Measurements from ENCODE around the gene FUNDC2.

Gene FUNDC2

DNA sequence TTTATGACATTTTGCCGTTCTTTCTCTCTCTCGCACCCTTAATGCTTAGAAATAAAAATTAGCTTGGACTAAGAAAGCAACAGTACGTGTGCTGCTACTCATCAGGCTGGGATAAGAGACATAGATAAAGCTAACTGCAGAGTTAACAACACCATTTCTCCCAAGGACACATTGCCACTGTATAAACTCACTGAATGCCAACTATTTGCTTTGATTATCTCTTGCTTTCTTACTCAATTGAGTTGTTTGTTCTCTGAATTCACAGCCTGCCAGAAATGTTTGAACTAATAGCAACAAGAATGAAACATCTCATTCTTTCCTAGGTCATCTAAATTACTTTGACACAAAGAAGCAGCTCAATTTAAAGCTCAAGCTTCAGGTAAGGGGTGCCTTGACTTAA is 38.7 kb upstream of the FUNDC2 start (continued):
- no peak for TF ChIP-seq ZNF600 (tag by site-specific recombination; IDR thresholded peaks at IDR 0.05)
- TF ChIP-seq HOXC10 (CRISPR knock-in tag; IDR thresholded peaks at IDR 0.05) = no peak
- TF ChIP-seq, protein P1, sequence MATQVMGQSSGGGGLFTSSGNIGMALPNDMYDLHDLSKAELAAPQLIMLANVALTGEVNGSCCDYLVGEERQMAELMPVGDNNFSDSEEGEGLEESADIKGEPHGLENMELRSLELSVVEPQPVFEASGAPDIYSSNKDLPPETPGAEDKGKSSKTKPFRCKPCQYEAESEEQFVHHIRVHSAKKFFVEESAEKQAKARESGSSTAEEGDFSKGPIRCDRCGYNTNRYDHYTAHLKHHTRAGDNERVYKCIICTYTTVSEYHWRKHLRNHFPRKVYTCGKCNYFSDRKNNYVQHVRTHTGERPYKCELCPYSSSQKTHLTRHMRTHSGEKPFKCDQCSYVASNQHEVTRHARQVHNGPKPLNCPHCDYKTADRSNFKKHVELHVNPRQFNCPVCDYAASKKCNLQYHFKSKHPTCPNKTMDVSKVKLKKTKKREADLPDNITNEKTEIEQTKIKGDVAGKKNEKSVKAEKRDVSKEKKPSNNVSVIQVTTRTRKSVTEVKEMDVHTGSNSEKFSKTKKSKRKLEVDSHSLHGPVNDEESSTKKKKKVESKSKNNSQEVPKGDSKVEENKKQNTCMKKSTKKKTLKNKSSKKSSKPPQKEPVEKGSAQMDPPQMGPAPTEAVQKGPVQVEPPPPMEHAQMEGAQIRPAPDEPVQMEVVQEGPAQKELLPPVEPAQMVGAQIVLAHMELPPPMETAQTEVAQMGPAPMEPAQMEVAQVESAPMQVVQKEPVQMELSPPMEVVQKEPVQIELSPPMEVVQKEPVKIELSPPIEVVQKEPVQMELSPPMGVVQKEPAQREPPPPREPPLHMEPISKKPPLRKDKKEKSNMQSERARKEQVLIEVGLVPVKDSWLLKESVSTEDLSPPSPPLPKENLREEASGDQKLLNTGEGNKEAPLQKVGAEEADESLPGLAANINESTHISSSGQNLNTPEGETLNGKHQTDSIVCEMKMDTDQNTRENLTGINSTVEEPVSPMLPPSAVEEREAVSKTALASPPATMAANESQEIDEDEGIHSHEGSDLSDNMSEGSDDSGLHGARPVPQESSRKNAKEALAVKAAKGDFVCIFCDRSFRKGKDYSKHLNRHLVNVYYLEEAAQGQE (tag by site-specific recombination; IDR thresholded peaks at IDR 0.05) = no peak

DNA sequence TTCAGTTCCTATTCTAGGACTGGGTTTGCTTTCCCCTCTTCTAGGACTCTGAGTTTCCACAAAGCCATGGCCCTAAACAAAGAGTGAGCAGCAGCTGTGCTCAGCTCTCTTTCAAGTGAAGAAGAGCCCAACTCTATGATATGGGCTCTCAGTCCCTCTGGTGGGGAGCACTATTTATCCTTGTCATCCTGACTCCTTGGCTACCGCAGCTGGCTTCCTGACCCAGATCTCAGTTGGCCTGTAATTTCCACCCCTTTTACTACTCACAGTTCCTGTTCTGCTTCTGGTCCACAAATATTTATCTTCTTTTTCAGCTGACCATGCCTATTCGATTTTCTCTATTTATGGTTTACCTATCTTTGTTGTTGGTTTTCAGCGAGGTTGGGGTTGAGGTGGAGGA is 37.9 kb upstream of the FUNDC2 start:
- POLR2A ChIA-PET = interaction anchor here (0.9 kb wide), 1 partner anchor 38 kb away, joined by 3 read pairs; the partner anchor contains the start of gene FUNDC2
- H3K36me3 ChIP-seq (ENCODE audit: control insufficient read depth in 2 of 2, insufficient read depth in 1 of 2, low read length in 2 of 2) = no peaks in the 10 kb centered on the region
- CTCF ChIA-PET = interaction anchor here (1.1 to 8.9 kb wide), 3 partner anchors 60 to 160 kb away, joined by 5 to 67 read pairs (median 5); no protein-coding TSS in a partner anchor
- H3K4me3 ChIP-seq (ENCODE audit: low read depth, low read length) = no peak overlapping the region
- H3K4me1 ChIP-seq (ENCODE audit: control insufficient read depth, insufficient read depth, low read length) = no peaks in the 10 kb centered on the region
- H3K27ac ChIP-seq (ENCODE audit: extremely low read depth, low read depth, low read length) = no peak overlapping the region
- H3K9me3 ChIP-seq (ENCODE audit: control insufficient read depth, insufficient read depth, low read depth, low read length) = no peaks in the 10 kb centered on the region
- TF ChIP-seq GLI4 (tag by site-specific recombination; IDR thresholded peaks at IDR 0.05) = no peak
- TF ChIP-seq HOXC10 (CRISPR knock-in tag; IDR thresholded peaks at IDR 0.05) = no peak
- no peak for TF ChIP-seq ZBTB17 (tag by site-specific recombination; IDR thresholded peaks at IDR 0.05)
- TF ChIP-seq ZNF621 (tag by site-specific recombination; IDR thresholded peaks at IDR 0.05) = no peak
- TF ChIP-seq SCRT1 (tag by site-specific recombination; IDR thresholded peaks at IDR 0.05; ENCODE audit: borderline replicate concordance) = no peak
- no peak for TF ChIP-seq ZNF266 (tag by site-specific recombination; IDR thresholded peaks at IDR 0.05; ENCODE audit: low read depth)
- TF ChIP-seq ZNF174 (tag by site-specific recombination; IDR thresholded peaks at IDR 0.05) = no peak

GRCh38 chrX:154990496-154990895 is 36.1 kb upstream of the FUNDC2 start:
- ChIA-PET POLR2A (no interaction called here), CTCF (no interaction called here)
- Histone ChIP-seq H3K27ac (ENCODE audit: extremely low read depth, low read depth, low read length) (no peak overlapping the region), H3K9me3 (ENCODE audit: control insufficient read depth, insufficient read depth, low read depth, low read length) (no peaks in the 10 kb centered on the region), H3K4me3 (ENCODE audit: low read depth, low read length) (no peak overlapping the region), H3K4me1 (ENCODE audit: control insufficient read depth, insufficient read depth, low read length) (no peaks in the 10 kb centered on the region), H3K36me3 (ENCODE audit: control insufficient read depth in 2 of 2, insufficient read depth in 1 of 2, low read length in 2 of 2) (no peaks in the 10 kb centered on the region)
- TF ChIP-seq HOXD13 (CRISPR knock-in tag; IDR thresholded peaks at IDR 0.05; ENCODE audit: borderline replicate concordance) (no peak), SP3 (tag by site-specific recombination; IDR thresholded peaks at IDR 0.05) (no peak), KLF7 (tag by site-specific recombination; IDR thresholded peaks at IDR 0.05; ENCODE audit: borderline replicate concordance) (no peak), ZNF600 (tag by site-specific recombination; IDR thresholded peaks at IDR 0.05) (no peak), ZBTB17 (tag by site-specific recombination; IDR thresholded peaks at IDR 0.05) (no peak), ZNF121 (tag by site-specific recombination; IDR thresholded peaks at IDR 0.05) (no peak), ZNF416 (tag by site-specific recombination; IDR thresholded peaks at IDR 0.05) (no peak), SCRT2 (tag by site-specific recombination; IDR thresholded peaks at IDR 0.05) (no peak), ZNF155 (tag by site-specific recombination; IDR thresholded peaks at IDR 0.05) (no peak), ZNF146 (tag by site-specific recombination; IDR thresholded peaks at IDR 0.05) (no peak)
- TF ChIP-seq, protein P2, sequence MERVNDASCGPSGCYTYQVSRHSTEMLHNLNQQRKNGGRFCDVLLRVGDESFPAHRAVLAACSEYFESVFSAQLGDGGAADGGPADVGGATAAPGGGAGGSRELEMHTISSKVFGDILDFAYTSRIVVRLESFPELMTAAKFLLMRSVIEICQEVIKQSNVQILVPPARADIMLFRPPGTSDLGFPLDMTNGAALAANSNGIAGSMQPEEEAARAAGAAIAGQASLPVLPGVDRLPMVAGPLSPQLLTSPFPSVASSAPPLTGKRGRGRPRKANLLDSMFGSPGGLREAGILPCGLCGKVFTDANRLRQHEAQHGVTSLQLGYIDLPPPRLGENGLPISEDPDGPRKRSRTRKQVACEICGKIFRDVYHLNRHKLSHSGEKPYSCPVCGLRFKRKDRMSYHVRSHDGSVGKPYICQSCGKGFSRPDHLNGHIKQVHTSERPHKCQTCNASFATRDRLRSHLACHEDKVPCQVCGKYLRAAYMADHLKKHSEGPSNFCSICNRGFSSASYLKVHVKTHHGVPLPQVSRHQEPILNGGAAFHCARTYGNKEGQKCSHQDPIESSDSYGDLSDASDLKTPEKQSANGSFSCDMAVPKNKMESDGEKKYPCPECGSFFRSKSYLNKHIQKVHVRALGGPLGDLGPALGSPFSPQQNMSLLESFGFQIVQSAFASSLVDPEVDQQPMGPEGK (tag by site-specific recombination; IDR thresholded peaks at IDR 0.05) = no peak
- TF ChIP-seq, protein P3, sequence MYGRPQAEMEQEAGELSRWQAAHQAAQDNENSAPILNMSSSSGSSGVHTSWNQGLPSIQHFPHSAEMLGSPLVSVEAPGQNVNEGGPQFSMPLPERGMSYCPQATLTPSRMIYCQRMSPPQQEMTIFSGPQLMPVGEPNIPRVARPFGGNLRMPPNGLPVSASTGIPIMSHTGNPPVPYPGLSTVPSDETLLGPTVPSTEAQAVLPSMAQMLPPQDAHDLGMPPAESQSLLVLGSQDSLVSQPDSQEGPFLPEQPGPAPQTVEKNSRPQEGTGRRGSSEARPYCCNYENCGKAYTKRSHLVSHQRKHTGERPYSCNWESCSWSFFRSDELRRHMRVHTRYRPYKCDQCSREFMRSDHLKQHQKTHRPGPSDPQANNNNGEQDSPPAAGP (tag by site-specific recombination; IDR thresholded peaks at IDR 0.05) = no peak
- TF ChIP-seq, protein P4, sequence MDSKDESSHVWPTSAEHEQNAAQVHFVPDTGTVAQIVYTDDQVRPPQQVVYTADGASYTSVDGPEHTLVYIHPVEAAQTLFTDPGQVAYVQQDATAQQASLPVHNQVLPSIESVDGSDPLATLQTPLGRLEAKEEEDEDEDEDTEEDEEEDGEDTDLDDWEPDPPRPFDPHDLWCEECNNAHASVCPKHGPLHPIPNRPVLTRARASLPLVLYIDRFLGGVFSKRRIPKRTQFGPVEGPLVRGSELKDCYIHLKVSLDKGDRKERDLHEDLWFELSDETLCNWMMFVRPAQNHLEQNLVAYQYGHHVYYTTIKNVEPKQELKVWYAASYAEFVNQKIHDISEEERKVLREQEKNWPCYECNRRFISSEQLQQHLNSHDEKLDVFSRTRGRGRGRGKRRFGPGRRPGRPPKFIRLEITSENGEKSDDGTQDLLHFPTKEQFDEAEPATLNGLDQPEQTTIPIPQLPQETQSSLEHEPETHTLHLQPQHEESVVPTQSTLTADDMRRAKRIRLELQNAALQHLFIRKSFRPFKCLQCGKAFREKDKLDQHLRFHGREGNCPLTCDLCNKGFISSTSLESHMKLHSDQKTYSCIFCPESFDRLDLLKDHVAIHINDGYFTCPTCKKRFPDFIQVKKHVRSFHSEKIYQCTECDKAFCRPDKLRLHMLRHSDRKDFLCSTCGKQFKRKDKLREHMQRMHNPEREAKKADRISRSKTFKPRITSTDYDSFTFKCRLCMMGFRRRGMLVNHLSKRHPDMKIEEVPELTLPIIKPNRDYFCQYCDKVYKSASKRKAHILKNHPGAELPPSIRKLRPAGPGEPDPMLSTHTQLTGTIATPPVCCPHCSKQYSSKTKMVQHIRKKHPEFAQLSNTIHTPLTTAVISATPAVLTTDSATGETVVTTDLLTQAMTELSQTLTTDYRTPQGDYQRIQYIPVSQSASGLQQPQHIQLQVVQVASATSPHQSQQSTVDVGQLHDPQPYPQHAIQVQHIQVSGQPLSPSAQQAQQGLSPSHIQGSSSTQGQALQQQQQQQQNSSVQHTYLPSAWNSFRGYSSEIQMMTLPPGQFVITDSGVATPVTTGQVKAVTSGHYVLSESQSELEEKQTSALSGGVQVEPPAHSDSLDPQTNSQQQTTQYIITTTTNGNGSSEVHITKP (tag by site-specific recombination; IDR thresholded peaks at IDR 0.05) = no peak
- TF ChIP-seq, protein P5, sequence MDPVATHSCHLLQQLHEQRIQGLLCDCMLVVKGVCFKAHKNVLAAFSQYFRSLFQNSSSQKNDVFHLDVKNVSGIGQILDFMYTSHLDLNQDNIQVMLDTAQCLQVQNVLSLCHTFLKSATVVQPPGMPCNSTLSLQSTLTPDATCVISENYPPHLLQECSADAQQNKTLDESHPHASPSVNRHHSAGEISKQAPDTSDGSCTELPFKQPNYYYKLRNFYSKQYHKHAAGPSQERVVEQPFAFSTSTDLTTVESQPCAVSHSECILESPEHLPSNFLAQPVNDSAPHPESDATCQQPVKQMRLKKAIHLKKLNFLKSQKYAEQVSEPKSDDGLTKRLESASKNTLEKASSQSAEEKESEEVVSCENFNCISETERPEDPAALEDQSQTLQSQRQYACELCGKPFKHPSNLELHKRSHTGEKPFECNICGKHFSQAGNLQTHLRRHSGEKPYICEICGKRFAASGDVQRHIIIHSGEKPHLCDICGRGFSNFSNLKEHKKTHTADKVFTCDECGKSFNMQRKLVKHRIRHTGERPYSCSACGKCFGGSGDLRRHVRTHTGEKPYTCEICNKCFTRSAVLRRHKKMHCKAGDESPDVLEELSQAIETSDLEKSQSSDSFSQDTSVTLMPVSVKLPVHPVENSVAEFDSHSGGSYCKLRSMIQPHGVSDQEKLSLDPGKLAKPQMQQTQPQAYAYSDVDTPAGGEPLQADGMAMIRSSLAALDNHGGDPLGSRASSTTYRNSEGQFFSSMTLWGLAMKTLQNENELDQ (tag by site-specific recombination; IDR thresholded peaks at IDR 0.05; ENCODE audit: low read depth) = no peak
